ENCODE results near the gene MYOF. TPM values are rescaled to one million over a fixed set of nuclear protein-coding genes. Genes with fewer than 3 reads are reported as not detected.
A peak's percentile ranks its signal among the peaks of the same experiment; 100 is the strongest.

MYOF gene
- total RNA-seq, 1 experiment from 2014 or later, result 376 TPM

- peaks cover 95% of the 10 kb centered on the region for H3K4me1 ChIP-seq (ENCODE audit: control insufficient read depth, insufficient read depth, low read length)
- no peaks in the 10 kb centered on the region for H3K27me3 ChIP-seq (ENCODE audit: control insufficient read depth, insufficient read depth, low read length)
- no peak for ATAC-seq
- H3K9me3 ChIP-seq (ENCODE audit: control insufficient read depth, insufficient read depth, low read depth, low read length), result peaks cover 4% of the 10 kb centered on the region; the same call in 1 of the 2 replicates
- in situ Hi-C loops (cut with HindIII; ENCODE audit: low pct_unique_long_range_greater_than_20kb, low sequenced_read_pairs) (no loop called here), intact Hi-C loops (cut with micrococcal nuclease; ENCODE audit: unreplicated experiment) (no loop called here)
- BruUV-seq (replicated peaks), result no TSS peak
- H3K27ac ChIP-seq (ENCODE audit: low read length), result peak overlapping the region; percentile 100
- ChIA-PET CTCF (interaction anchor here (1.0 kb wide), 1 partner anchor 9 kb away, joined by 4 read pairs; the partner anchor contains the start of gene MYOF), POLR2A (no interaction called here)
- no peak for DNase-seq (ENCODE audit: low read depth, low spot score)
- H3K4me3 ChIP-seq (ENCODE audit: low read depth in 2 of 2, low read length in 2 of 2), result no peak overlapping the region
- no peaks in the 10 kb centered on the region; the same call in 1 of the 2 replicates for H3K36me3 ChIP-seq (ENCODE audit: control insufficient read depth, insufficient read depth, low read length)
- no peak for TF ChIP-seq SIN3A (IDR thresholded peaks at IDR 0.05; ENCODE audit: borderline replicate concordance, insufficient read depth, low read depth, low read length)
- no peak for TF ChIP-seq TCF7L2 (IDR thresholded peaks at IDR 0.05; ENCODE audit: low read depth, low read length)
- no peak for TF ChIP-seq POLR2AphosphoS5 (IDR thresholded peaks at IDR 0.05; ENCODE audit: low read depth, low read length)
- no peak for TF ChIP-seq REST (IDR thresholded peaks at IDR 0.05; ENCODE audit: insufficient read depth in 1 of 2, low read depth in 2 of 2, low read length in 1 of 2)
- no peak for TF ChIP-seq CTCF (IDR thresholded peaks at IDR 0.05)
These were observed 9.0 kb downstream of the MYOF start for GRCh38 chr10:93473161-93473560.

GRCh38 chr10:93471110-93471651, 11.0 kb downstream of the MYOF start:
- peak; percentile 95 for DNase-seq (ENCODE audit: low read depth, low spot score)
- Histone ChIP-seq H3K4me1 (ENCODE audit: control insufficient read depth, insufficient read depth, low read length) (peaks cover 92% of the 10 kb centered on the region), H3K4me3 (ENCODE audit: low read depth in 2 of 2, low read length in 2 of 2) (no peak overlapping the region), H3K36me3 (ENCODE audit: control insufficient read depth, insufficient read depth, low read length) (no peaks in the 10 kb centered on the region; the same call in 1 of the 2 replicates), H3K27me3 (ENCODE audit: control insufficient read depth, insufficient read depth, low read length) (no peaks in the 10 kb centered on the region), H3K9me3 (ENCODE audit: control insufficient read depth, insufficient read depth, low read depth, low read length) (peaks cover 4% of the 10 kb centered on the region; the same call in 1 of the 2 replicates), H3K27ac (ENCODE audit: low read length) (peak overlapping the region; percentile 100)
- intact Hi-C loops (cut with micrococcal nuclease; ENCODE audit: unreplicated experiment), result no loop called here
- peak; percentile 59 for ATAC-seq
- TF ChIP-seq CTCF (IDR thresholded peaks at IDR 0.05) (no peak), REST (IDR thresholded peaks at IDR 0.05; ENCODE audit: insufficient read depth in 1 of 2, low read depth in 2 of 2, low read length in 1 of 2) (no peak), POLR2AphosphoS5 (IDR thresholded peaks at IDR 0.05; ENCODE audit: low read depth, low read length) (peak; percentile 79), TCF7L2 (IDR thresholded peaks at IDR 0.05; ENCODE audit: low read depth, low read length) (peak; percentile 87)
- no TSS peak for BruUV-seq (replicated peaks)
- in situ Hi-C loops (cut with HindIII; ENCODE audit: low pct_unique_long_range_greater_than_20kb, low sequenced_read_pairs), result no loop called here
- POLR2A ChIA-PET, result interaction anchor here (0.5 to 0.8 kb wide), 3 partner anchors 13 to 30 kb away, joined by 3 to 5 read pairs (median 3); no protein-coding TSS in a partner anchor
- CTCF ChIA-PET, result interaction anchor here (0.6 to 1.4 kb wide), 4 partner anchors 9 to 408 kb away, joined by 5 to 7 read pairs (median 6); partner anchors contain the start of gene MYOF
